GM18520 (cell line): ENCODE results near the gene WDR72.

ENCODE experiments used
- ATAC-seq: cut with Tn5 transposase; IDR thresholded peaks from one replicate; pipeline ENCODE4 v1.9.1; 2021; ENCODE audit not compliant: unreplicated experiment

Gene WDR72

GRCh38 chr15:53472210-53472609 is 287.3 kb downstream of the WDR72 start:
- ATAC-seq = no peak

GRCh38 chr15:53470743-53471142 is 288.7 kb downstream of the WDR72 start:
- ATAC-seq = no peak

- ATAC-seq = no peak
Observed at GRCh38 chr15:53469422-53469821, 290.0 kb downstream of the WDR72 start.
